Tongue (tissue), 2 donors: ENCODE data around the gene GASK1B. TPM values are rescaled to one million over a fixed set of nuclear protein-coding genes. Genes with fewer than 3 reads are reported as not detected.
A peak's percentile ranks its signal among the peaks of the same experiment; 100 is the strongest.

Experiments used
- DNase-seq: peaks from one replicate; pipeline ENCODE4 v3.0.0-alpha.2; 2015
- total RNA-seq: library from RNA; depleted of rRNA; stranded (reverse); fragments of >200 nt; gene quantifications from one replicate; pipeline ENCODE4 v1.2.3, GENCODE V29; 2014

Gene GASK1B
- total RNA-seq, result 119 TPM

GRCh38 chr4:158172261-158173258 is at the start of gene GASK1B:
Gene GASK1B (minus strand): TSS chr4:158173025. CDS start chr4:158171375, 1,650 bp downstream.
- DNase-seq, result peak; percentile 79

GRCh38 chr4:158219623-158220022 is 46.8 kb upstream of the GASK1B start:
- no peak for DNase-seq

GRCh38 chr4:158217763-158218162 is 44.9 kb upstream of the GASK1B start:
- no peak for DNase-seq

- DNase-seq, result no peak
These were observed 42.0 kb upstream of the GASK1B start for GRCh38 chr4:158214856-158215255.

GRCh38 chr4:158213466-158213865 is 40.6 kb upstream of the GASK1B start:
- no peak for DNase-seq

- no peak for DNase-seq
These were observed 38.4 kb upstream of the GASK1B start for GRCh38 chr4:158211222-158211621.

- DNase-seq, result peak; percentile 90
These were observed 37.3 kb upstream of the GASK1B start, which contains the start of gene TMEM144 for GRCh38 chr4:158209825-158210807. Gene TMEM144 (plus strand): TSS chr4:158210486. CDS start chr4:158212668, 2,182 bp downstream.

- no peak for DNase-seq
These were observed 36.3 kb upstream of the GASK1B start for GRCh38 chr4:158208963-158209640.

- no peak for DNase-seq
These were observed 31.1 kb upstream of the GASK1B start for GRCh38 chr4:158203929-158204328.

GRCh38 chr4:158203436-158203835 is 30.6 kb upstream of the GASK1B start:
- DNase-seq, result no peak

- no peak for DNase-seq
These were observed 29.7 kb upstream of the GASK1B start for GRCh38 chr4:158202481-158202880.

- DNase-seq, result no peak
These were observed 29.1 kb upstream of the GASK1B start for GRCh38 chr4:158201876-158202275.

GRCh38 chr4:158201322-158201721 is 28.5 kb upstream of the GASK1B start:
- DNase-seq, result no peak

- DNase-seq, result no peak
These were observed 27.4 kb upstream of the GASK1B start for GRCh38 chr4:158200214-158200613.

GRCh38 chr4:158197194-158197776 is 24.5 kb upstream of the GASK1B start:
- no peak for DNase-seq

- no peak for DNase-seq
These were observed 22.5 kb upstream of the GASK1B start for GRCh38 chr4:158195297-158195696.

- DNase-seq, result peak; percentile 35
These were observed 20.4 kb upstream of the GASK1B start for GRCh38 chr4:158193171-158193749.

- DNase-seq, result no peak
These were observed 19.8 kb upstream of the GASK1B start for GRCh38 chr4:158192439-158193158.

GRCh38 chr4:158190718-158191117 is 17.9 kb upstream of the GASK1B start:
- DNase-seq, result no peak

- no peak for DNase-seq
These were observed 16.6 kb upstream of the GASK1B start for GRCh38 chr4:158189422-158189821.
